K562 (cell line): ENCODE measurements around the gene KIZ. TPM values are rescaled to one million over a fixed set of nuclear protein-coding genes. Genes with fewer than 3 reads are reported as not detected.

Experiments
- ATAC-seq: fragments of 200-7000 bp; cut with Tn5 transposase; 3 replicates; pipeline ENCODE4 v1.9.1; 2020; ENCODE audit warnings: moderate library complexity
- BruUV-seq: library from RNA; stranded (reverse); fragments of 400-500 nt; replicated peaks from 2 replicates; lab custom pipeline; 2021; lab: Mats Ljungman, UMichigan
- CTCF ChIA-PET: fragments of 300-600 bp; formaldehyde crosslinking; extraction: SDS; loops from one replicate; lab custom pipeline; 2021; ENCODE audit warnings: low intra/inter-chr PET ratio; lab: Yijun Ruan, JAX
- POLR2A ChIA-PET: fragments of 300-600, 350-650 bp; sonication (Branson Sonifier 250); formaldehyde crosslinking; extraction: SDS; loops from one replicate; lab custom pipeline; 2021; ENCODE audit warnings: antibody characterized with exemption, inconsistent platforms; lab: Yijun Ruan, JAX
- DNase-seq, 4 experiments: peaks; one replicate each; pipeline versions ENCODE4 v3.0.0 to v3.0.0-alpha.2; 2011 to 2018; ENCODE audit warnings: low spot score in 3 of 4, mixed read lengths in 3 of 4; ENCODE audit errors: extremely low read depth in 1 of 4
- FAIRE-seq: peaks from 2 replicates; lab custom pipeline; 2011; peaks lifted over from hg19 to GRCh38; lab: Jason Lieb, UNC
- H2AFZ ChIP-seq: 2 replicates; pipeline ENCODE4 v1.6.0; 2011; ENCODE audit warnings: low read depth, low read length, control low read depth, inconsistent platforms
- H3K27ac ChIP-seq: fragments of 200-600 bp; 3 replicates; pipeline ENCODE4 v1.8.0; 2011; ENCODE audit warnings: low read depth, mild to moderate bottlenecking, control low read depth, inconsistent platforms, low read length, moderate library complexity, mixed read lengths; ENCODE audit errors: extremely low read depth
- H3K27me3 ChIP-seq, 2 experiments: fragments of 300-600 bp in 1 of 2; 2 replicates in 1 of 2; 3 replicates in 1 of 2; pipeline versions ENCODE4 v1.6.0 to v1.8.0; 2011; ENCODE audit warnings: inconsistent platforms in 2 of 2, low read length in 2 of 2, mild to moderate bottlenecking in 1 of 2, mixed read lengths in 1 of 2, moderate library complexity in 1 of 2; ENCODE audit not compliant: control insufficient read depth in 2 of 2, insufficient read depth in 2 of 2
- H3K36me3 ChIP-seq: fragments of 300-600 bp; 3 replicates; pipeline ENCODE4 v1.8.0; 2011; ENCODE audit warnings: mild to moderate bottlenecking, low read length, inconsistent platforms; ENCODE audit not compliant: control insufficient read depth, insufficient read depth
- H3K4me1 ChIP-seq, 2 experiments: fragments of 200-600 bp in 1 of 2; replicated peaks in 1 of 2; 2 replicates in 1 of 2; 3 replicates in 1 of 2; pipeline versions ENCODE4 v1.5.1 to v1.8.0; 2011; ENCODE audit warnings: inconsistent platforms in 2 of 2, low read length in 2 of 2, mild to moderate bottlenecking in 1 of 2, mixed read lengths in 1 of 2, moderate library complexity in 1 of 2; ENCODE audit not compliant: control insufficient read depth in 2 of 2, insufficient read depth in 2 of 2
- H3K4me2 ChIP-seq: 2 replicates; pipeline ENCODE4 v1.6.1; 2011; ENCODE audit warnings: low read length, control low read depth, inconsistent platforms, mixed read lengths; ENCODE audit not compliant: insufficient read depth
- H3K4me3 ChIP-seq: fragments of 200-600 bp; sonication (generic), shearing (Covaris generic); 2 replicates; pipeline ENCODE4 v1.5.1; 2016; ENCODE audit warnings: control low read depth, inconsistent platforms
- H3K79me2 ChIP-seq: fragments of 200-600 bp; 3 replicates; pipeline ENCODE4 v1.8.0; 2011; ENCODE audit warnings: low read length, inconsistent platforms; ENCODE audit not compliant: control insufficient read depth, insufficient read depth
- H3K9ac ChIP-seq, 2 experiments: 2 replicates each; pipeline versions ENCODE4 v1.6.0 to v1.6.1; 2011; ENCODE audit warnings: low read depth in 2 of 2, low read length in 2 of 2, control low read depth in 1 of 2, inconsistent platforms in 1 of 2, mild to moderate bottlenecking in 1 of 2, mixed read lengths in 1 of 2; ENCODE audit not compliant: insufficient read depth in 1 of 2
- H3K9me1 ChIP-seq: one replicate; pipeline ENCODE4 v1.6.0; 2011; ENCODE audit warnings: inconsistent platforms, mild to moderate bottlenecking, low read length, moderate library complexity; ENCODE audit not compliant: control insufficient read depth, insufficient read depth
- H3K9me3 ChIP-seq: replicated peaks from 2 replicates; pipeline ENCODE4 v1.5.1; 2011; ENCODE audit warnings: low read depth, low read length, inconsistent platforms; ENCODE audit not compliant: control insufficient read depth, insufficient read depth
- H4K20me1 ChIP-seq: replicated peaks from 2 replicates; pipeline ENCODE4 v1.6.1; 2011; ENCODE audit warnings: low read length, inconsistent platforms, mixed read lengths; ENCODE audit not compliant: control insufficient read depth, insufficient read depth
- BCOR ChIP-seq: fragments of 450-650 bp; IDR thresholded peaks from 2 replicates; pipeline ENCODE4 v1.6.1; 2016
- CBFB ChIP-seq: sonication (generic); formaldehyde crosslinking; IDR thresholded peaks from 2 replicates; pipeline ENCODE4 v1.4.0; 2020; ENCODE audit warnings: mild to moderate bottlenecking, missing genetic modification reagents
- CBX8 ChIP-seq: fragments of 200-600 bp; sonication (generic); IDR thresholded peaks from 2 replicates; pipeline ENCODE4 v1.6.1; 2012; ENCODE audit warnings: borderline replicate concordance, mixed run types, low read depth, mild to moderate bottlenecking, moderate library complexity, mixed read lengths, low read length, control low read depth, inconsistent platforms; ENCODE audit not compliant: poor library complexity, severe bottlenecking; ENCODE audit errors: extremely low read depth
- PURB ChIP-seq: sonication (generic); formaldehyde crosslinking; IDR thresholded peaks from 2 replicates; pipeline ENCODE4 v1.9.0; 2021; ENCODE audit warnings: low read depth, mild to moderate bottlenecking, missing genetic modification reagents
- TRIM25 ChIP-seq: fragments of 450-650 bp; IDR thresholded peaks from 2 replicates; pipeline ENCODE4 v1.7.0; 2016; ENCODE audit warnings: borderline replicate concordance
- ZNF140 ChIP-seq: fragments of 250-450 bp; sonication (Bioruptor Pico); IDR thresholded peaks from 2 replicates; pipeline ENCODE4 v1.8.0; 2021; ENCODE audit warnings: moderate library complexity, mild to moderate bottlenecking, inconsistent platforms
- ZNF766 ChIP-seq: fragments of 200-800 bp; sonication (Bioruptor generic); conservative IDR thresholded peaks from 2 replicates; pipeline ENCODE4 v1.6.1; 2016; ENCODE audit warnings: missing genetic modification characterization, missing compliant biosample characterization
- ZNF77 ChIP-seq: fragments of 250-450 bp; sonication (Bioruptor Pico); IDR thresholded peaks from 2 replicates; pipeline ENCODE4 v1.5.0; 2020
- WGBS: fragments of 100-300 bp; shearing (Covaris generic); methylation state at CpG from one replicate; pipeline ENCODE4 v1.1.6; 2016; ENCODE audit warnings: low coverage, mixed read lengths; ENCODE audit not compliant: insufficient coverage; ENCODE audit errors: missing lambda C conversion rate; 5-methylcytosine and 5-hydroxymethylcytosine counted together
- in situ Hi-C: fragments of 300-500 bp; cut with MboI; formaldehyde crosslinking; loops from 4 replicates; pipeline ENCODE4 v1.15.0; 2018; ENCODE audit warnings: inconsistent platforms, mixed read lengths
- intact Hi-C: fragments of 100-400 bp; cut with micrococcal nuclease; formaldehyde crosslinking; loops from 2 replicates; pipeline ENCODE4 v1.14.2; 2022
- polyA plus RNA-seq, 8 experiments: library from polyadenylated mRNA; depleted of rRNA in 4 of 8; stranded (reverse) in 5 of 8; unstranded in 3 of 8; fragments of >200 nt; fragmentation: Nextera tagmentation in 2 of 8; fragmentation: Illumina TruSeq in 1 of 8; extraction: Ambion mirVana in 2 of 8; extraction: Trizol in 1 of 8; gene quantifications; 2 replicates each; pipeline versions ENCODE4 v1.2.1 to v1.2.3, GENCODE V29; 2011 to 2014; ENCODE audit warnings: inconsistent platforms in 1 of 8, missing spikeins in 1 of 8
- total RNA-seq, 7 experiments: library from RNA; depleted of rRNA in 6 of 7; stranded (reverse); fragments of >200 nt in 6 of 7; fragmentation: Illumina TruSeq in 2 of 7; extraction: Trizol in 2 of 7; gene quantifications; 2 replicates each; pipeline versions ENCODE4 v1.2.1 to v1.2.3, GENCODE V29; 2011 to 2021; ENCODE audit warnings: low replicate concordance in 1 of 7
- TF ChIP-seq, protein P1 (sequence below), 2 experiments: fragments of 450-650 bp; formaldehyde crosslinking in 1 of 2; IDR thresholded peaks; 2 replicates each; pipeline versions ENCODE4 v1.4.0 to v1.6.1; 2014 to 2020; ENCODE audit warnings: mild to moderate bottlenecking in 2 of 2, borderline replicate concordance in 1 of 2, low read depth in 1 of 2
- TF ChIP-seq, protein P2 (sequence below): fragments of 250-450 bp; sonication (Bioruptor Pico); IDR thresholded peaks from 2 replicates; pipeline ENCODE4 v1.8.0; 2021; ENCODE audit warnings: mild to moderate bottlenecking, moderate library complexity

KIZ gene
- total and polyA plus RNA-seq, 9 of the 15 experiments (the other 6 are each of a cell fraction or from before 2014, with no cell fraction given): 4.9 to 21.1 (median 13.5) TPM

GRCh38 chr20:21224217-21224616 lies 98.3 kb downstream of the KIZ start:
- FAIRE-seq (no peak), DNase-seq (no peak)
- H3K9me1 ChIP-seq: no peaks in the 10 kb centered on the region
- H4K20me1 ChIP-seq: no peaks in the 10 kb centered on the region
- WGBS: 0% methylated on average over 1 of the region's 4 CpGs
- no peak overlapping the region for H2AFZ ChIP-seq
- no peak overlapping the region for H3K4me2 ChIP-seq
- no peak overlapping the region for H3K9ac ChIP-seq
- no peak overlapping the region for H3K27ac ChIP-seq
- BruUV-seq: no TSS peak
- no peaks in the 10 kb centered on the region; a peak in 1 of 5 replicates for H3K4me1 ChIP-seq
- H3K27me3 ChIP-seq: no peaks in the 10 kb centered on the region
- H3K79me2 ChIP-seq: no peaks in the 10 kb centered on the region
- POLR2A ChIA-PET: no interaction called here
- intact Hi-C loops: no loop called here
- TF ChIP-seq CBFB (CRISPR knock-in tag): no peak
- no peak for TF ChIP-seq ZNF77 (CRISPR knock-in tag)
- TF ChIP-seq TRIM25: no peak
- TF ChIP-seq, protein P1, sequence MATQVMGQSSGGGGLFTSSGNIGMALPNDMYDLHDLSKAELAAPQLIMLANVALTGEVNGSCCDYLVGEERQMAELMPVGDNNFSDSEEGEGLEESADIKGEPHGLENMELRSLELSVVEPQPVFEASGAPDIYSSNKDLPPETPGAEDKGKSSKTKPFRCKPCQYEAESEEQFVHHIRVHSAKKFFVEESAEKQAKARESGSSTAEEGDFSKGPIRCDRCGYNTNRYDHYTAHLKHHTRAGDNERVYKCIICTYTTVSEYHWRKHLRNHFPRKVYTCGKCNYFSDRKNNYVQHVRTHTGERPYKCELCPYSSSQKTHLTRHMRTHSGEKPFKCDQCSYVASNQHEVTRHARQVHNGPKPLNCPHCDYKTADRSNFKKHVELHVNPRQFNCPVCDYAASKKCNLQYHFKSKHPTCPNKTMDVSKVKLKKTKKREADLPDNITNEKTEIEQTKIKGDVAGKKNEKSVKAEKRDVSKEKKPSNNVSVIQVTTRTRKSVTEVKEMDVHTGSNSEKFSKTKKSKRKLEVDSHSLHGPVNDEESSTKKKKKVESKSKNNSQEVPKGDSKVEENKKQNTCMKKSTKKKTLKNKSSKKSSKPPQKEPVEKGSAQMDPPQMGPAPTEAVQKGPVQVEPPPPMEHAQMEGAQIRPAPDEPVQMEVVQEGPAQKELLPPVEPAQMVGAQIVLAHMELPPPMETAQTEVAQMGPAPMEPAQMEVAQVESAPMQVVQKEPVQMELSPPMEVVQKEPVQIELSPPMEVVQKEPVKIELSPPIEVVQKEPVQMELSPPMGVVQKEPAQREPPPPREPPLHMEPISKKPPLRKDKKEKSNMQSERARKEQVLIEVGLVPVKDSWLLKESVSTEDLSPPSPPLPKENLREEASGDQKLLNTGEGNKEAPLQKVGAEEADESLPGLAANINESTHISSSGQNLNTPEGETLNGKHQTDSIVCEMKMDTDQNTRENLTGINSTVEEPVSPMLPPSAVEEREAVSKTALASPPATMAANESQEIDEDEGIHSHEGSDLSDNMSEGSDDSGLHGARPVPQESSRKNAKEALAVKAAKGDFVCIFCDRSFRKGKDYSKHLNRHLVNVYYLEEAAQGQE (IDR thresholded peaks at IDR 0.05; ENCODE audit: borderline replicate concordance): no peak
- TF ChIP-seq, protein P1 (CRISPR knock-in tag; IDR thresholded peaks at IDR 0.05; ENCODE audit: low read depth): no peak
- no peak for TF ChIP-seq ZNF766 (CRISPR knock-in tag)
- no peak for TF ChIP-seq CBX8
- no peak for TF ChIP-seq BCOR
- TF ChIP-seq PURB (CRISPR knock-in tag): no peak
- TF ChIP-seq ZNF140 (CRISPR knock-in tag): no peak
- TF ChIP-seq, protein P2, sequence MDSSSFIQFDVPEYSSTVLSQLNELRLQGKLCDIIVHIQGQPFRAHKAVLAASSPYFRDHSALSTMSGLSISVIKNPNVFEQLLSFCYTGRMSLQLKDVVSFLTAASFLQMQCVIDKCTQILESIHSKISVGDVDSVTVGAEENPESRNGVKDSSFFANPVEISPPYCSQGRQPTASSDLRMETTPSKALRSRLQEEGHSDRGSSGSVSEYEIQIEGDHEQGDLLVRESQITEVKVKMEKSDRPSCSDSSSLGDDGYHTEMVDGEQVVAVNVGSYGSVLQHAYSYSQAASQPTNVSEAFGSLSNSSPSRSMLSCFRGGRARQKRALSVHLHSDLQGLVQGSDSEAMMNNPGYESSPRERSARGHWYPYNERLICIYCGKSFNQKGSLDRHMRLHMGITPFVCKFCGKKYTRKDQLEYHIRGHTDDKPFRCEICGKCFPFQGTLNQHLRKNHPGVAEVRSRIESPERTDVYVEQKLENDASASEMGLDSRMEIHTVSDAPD: no peak
- TF ChIP-seq, all 486 proteins: peak for 0
- in situ Hi-C loops: no loop called here
- Histone ChIP-seq H3K4me3 (no peak overlapping the region), H3K9me3 (no peaks in the 10 kb centered on the region), H3K36me3 (no peaks in the 10 kb centered on the region)
- ATAC-seq: no peak
- CTCF ChIA-PET: no interaction called here
